ENCODE measurements around the gene ACBD4. TPM values are rescaled to one million over a fixed set of nuclear protein-coding genes. Genes with fewer than 3 reads are reported as not detected.

The ACBD4 gene
- total RNA-seq, 2 experiments from 2014 or later = 12.4 to 12.6 TPM

DNA sequence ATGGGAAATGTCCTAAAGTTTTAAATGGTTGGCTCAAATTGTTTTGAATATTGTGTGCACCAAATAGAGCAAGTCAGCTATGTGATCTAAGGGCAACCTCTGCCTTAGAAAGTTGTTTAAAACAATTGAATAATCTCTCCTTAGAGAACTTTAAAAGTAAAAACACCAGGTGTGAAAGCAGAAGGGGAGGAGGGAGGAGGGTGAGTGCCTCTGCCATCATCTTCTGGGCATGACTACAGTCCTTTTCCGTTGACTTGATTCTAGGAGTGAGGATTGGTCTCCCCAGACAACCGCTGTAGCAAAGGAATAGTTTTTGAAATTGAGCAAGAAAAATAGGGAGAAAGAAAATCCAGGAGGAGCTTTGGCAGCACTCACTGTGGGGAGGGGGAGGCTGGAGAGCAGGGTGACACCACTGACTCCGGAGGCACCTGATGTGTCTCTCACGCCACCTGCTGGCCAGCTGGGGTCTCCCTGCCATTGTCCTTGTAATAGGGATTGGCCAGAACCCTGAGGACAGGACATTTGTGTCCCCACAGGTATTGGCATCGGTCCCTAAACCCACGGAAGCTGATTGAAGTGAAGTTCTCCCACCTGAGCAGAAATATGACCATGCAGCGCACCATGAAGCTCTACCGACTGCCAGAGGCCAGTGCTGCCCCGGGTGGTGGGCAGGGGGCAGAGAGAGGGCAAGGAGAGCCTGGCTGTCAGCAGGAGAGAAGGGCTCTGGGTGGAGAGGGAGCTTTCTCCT is 36.4 kb upstream of the ACBD4 start:
- Mint-ChIP-seq H3K4me3 (no peak overlapping the region), H3K36me3 (ENCODE audit: low read depth) (peaks cover 55% of the 10 kb centered on the region), H3K9me3 (no peaks in the 10 kb centered on the region), H3K27ac (peak overlapping the region; percentile 53), H3K4me1 (ENCODE audit: low read depth) (no peaks in the 10 kb centered on the region), H3K27me3 (no peaks in the 10 kb centered on the region)
- TF ChIP-seq, protein P1, sequence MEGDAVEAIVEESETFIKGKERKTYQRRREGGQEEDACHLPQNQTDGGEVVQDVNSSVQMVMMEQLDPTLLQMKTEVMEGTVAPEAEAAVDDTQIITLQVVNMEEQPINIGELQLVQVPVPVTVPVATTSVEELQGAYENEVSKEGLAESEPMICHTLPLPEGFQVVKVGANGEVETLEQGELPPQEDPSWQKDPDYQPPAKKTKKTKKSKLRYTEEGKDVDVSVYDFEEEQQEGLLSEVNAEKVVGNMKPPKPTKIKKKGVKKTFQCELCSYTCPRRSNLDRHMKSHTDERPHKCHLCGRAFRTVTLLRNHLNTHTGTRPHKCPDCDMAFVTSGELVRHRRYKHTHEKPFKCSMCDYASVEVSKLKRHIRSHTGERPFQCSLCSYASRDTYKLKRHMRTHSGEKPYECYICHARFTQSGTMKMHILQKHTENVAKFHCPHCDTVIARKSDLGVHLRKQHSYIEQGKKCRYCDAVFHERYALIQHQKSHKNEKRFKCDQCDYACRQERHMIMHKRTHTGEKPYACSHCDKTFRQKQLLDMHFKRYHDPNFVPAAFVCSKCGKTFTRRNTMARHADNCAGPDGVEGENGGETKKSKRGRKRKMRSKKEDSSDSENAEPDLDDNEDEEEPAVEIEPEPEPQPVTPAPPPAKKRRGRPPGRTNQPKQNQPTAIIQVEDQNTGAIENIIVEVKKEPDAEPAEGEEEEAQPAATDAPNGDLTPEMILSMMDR (IDR thresholded peaks at IDR 0.05) = peak; percentile 92
- CTCF ChIA-PET = interaction anchor here (0.6 to 2.6 kb wide), 31 partner anchors 9 to 408 kb away, joined by 3 to 31 read pairs (median 4); partner anchors contain the start of genes ACBD4 and DCAKD
- ATAC-seq (peak; percentile 89), DNase-seq (peak; percentile 85)
- POLR2A ChIA-PET = interaction anchor here (0.9 kb wide), 2 partner anchors 39 to 48 kb away, joined by 3 read pairs; partner anchors contain the start of gene DCAKD
- intact Hi-C loops (cut with micrococcal nuclease) = no loop called here

DNA sequence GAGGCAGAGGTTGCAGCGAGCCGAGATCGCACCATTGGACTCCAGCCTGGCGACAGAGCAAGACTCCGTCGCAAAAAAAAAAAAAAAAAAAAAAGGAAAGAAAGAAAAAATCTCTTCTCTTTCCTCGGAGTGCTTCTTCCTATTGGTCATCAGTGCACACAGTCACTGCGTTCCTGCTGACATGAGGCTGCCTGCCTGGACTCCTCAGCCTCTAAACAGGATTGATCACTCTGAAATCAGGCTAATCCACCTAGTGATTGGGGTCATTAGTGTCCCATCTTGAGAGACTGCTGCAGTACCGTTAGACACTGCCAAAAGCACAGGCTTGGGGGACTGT is 34.0 kb upstream of the ACBD4 start:
- intact Hi-C loops (cut with micrococcal nuclease) = no loop called here
- H3K27me3 Mint-ChIP-seq = no peaks in the 10 kb centered on the region
- CTCF ChIA-PET = interaction anchor here (1.3 to 1.7 kb wide), 2 partner anchors 34 to 96 kb away, joined by 3 read pairs; partner anchors contain the start of gene ACBD4
- no peak for DNase-seq
- H3K4me1 Mint-ChIP-seq (ENCODE audit: low read depth) = no peaks in the 10 kb centered on the region
- H3K9me3 Mint-ChIP-seq = no peaks in the 10 kb centered on the region
- peaks cover 54% of the 10 kb centered on the region for H3K36me3 Mint-ChIP-seq (ENCODE audit: low read depth)
- H3K4me3 Mint-ChIP-seq = no peak overlapping the region
- no peak for ATAC-seq
- H3K27ac Mint-ChIP-seq = no peak overlapping the region
- POLR2A ChIA-PET = interaction anchor here (0.7 kb wide), 1 partner anchor 82 kb away, joined by 3 read pairs; no protein-coding TSS in a partner anchor
- TF ChIP-seq, protein P1 (IDR thresholded peaks at IDR 0.05) = no peak

DNA sequence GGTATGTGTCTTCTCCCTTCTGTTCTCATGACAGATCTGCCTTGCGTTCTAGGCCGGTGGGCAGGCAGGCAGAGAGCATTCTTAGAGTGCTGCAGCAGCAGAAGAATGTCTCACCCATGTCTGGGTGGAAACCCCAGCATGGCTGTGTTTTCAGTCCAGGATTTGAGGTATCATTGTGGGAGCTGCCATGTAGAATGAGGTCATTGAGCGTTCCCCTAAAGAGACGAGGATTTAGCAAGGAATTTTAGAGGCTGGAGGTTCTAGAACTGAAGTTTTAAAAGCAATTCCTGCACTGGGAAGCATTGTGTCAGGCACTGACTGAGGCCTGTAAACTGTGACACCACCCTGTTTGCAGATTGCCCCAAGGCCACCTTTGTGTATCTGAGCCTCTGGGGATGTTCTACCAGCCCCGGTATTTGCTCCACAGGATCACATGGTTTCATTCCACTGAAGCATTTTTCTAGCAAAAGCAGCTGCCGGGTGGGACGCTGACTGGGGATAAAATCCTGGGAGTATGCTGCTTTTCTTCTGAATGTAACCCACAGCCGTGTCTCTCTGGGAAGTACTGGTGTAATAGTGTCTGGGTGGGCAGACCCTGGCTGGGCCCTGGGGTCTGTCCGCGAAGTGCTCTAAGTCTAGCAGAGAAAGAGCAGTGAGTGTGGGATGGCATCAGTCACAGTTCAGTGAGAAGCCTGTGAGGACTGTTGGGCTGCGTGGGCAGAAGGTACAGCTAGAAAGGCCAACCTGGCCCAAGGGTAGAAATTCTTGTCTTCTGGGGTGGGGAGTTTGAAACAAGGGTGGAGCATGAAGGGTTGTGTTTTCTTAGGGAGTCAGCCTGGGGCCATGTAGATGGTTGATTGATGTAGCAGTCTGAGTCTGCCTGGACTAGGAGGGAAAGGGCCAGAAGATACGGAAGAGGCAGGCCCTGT is 33.3 kb upstream of the ACBD4 start:
- DNase-seq (no peak), ATAC-seq (no peak)
- POLR2A ChIA-PET = no interaction called here
- TF ChIP-seq, protein P1 (IDR thresholded peaks at IDR 0.05) = no peak
- intact Hi-C loops (cut with micrococcal nuclease) = no loop called here
- no peaks in the 10 kb centered on the region for H3K9me3 Mint-ChIP-seq
- H3K4me1 Mint-ChIP-seq (ENCODE audit: low read depth) = no peaks in the 10 kb centered on the region
- H3K36me3 Mint-ChIP-seq (ENCODE audit: low read depth) = peaks cover 52% of the 10 kb centered on the region
- no peak overlapping the region for H3K4me3 Mint-ChIP-seq
- CTCF ChIA-PET = interaction anchor here (0.9 to 1.3 kb wide), 2 partner anchors 13 to 33 kb away, joined by 3 read pairs; partner anchors contain the start of gene ACBD4
- no peak overlapping the region for H3K27ac Mint-ChIP-seq
- no peaks in the 10 kb centered on the region for H3K27me3 Mint-ChIP-seq

DNA sequence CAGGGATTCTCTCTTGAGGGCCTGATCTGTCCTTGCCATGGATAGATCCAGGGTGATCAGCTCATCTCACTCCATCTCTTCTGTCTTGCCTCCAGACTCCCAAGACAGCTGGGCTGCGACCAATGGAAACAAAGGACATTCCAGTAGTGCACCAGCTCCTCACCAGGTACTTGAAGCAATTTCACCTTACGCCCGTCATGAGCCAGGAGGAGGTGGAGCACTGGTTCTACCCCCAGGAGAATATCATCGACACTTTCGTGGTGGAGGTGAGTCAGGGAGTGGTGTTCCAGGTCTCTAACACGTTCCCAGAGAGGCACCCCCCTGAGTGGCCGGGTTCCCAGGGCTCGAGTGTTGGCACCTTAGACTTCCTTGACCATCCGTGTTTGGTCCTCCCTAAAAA is 32.6 kb upstream of the ACBD4 start:
- Mint-ChIP-seq H3K4me3 (no peak overlapping the region), H3K9me3 (no peaks in the 10 kb centered on the region), H3K27me3 (no peaks in the 10 kb centered on the region), H3K4me1 (ENCODE audit: low read depth) (no peaks in the 10 kb centered on the region), H3K36me3 (ENCODE audit: low read depth) (peaks cover 51% of the 10 kb centered on the region), H3K27ac (no peak overlapping the region)
- DNase-seq = no peak
- ChIA-PET POLR2A (interaction anchor here (1.3 kb wide), 1 partner anchor 52 kb away, joined by 3 read pairs; no protein-coding TSS in a partner anchor), CTCF (interaction anchor here (0.9 kb wide), 1 partner anchor 14 kb away, joined by 3 read pairs; no protein-coding TSS in a partner anchor)
- no peak for ATAC-seq
- intact Hi-C loops (cut with micrococcal nuclease) = no loop called here
- TF ChIP-seq, protein P1 (IDR thresholded peaks at IDR 0.05) = no peak

Data from activated CD8-positive, alpha-beta T cell treated with anti-CD3 and anti-CD28 coated beads for 36 hours (primary cell).